Measurements from ENCODE around the gene ALDH5A1.

GRCh38 chr6:24445704-24446103, 49.1 kb upstream of the ALDH5A1 start:
- TF ChIP-seq CTCF (conservative IDR thresholded peaks at IDR 0.05) (no peak), ZFX (IDR thresholded peaks at IDR 0.05) (no peak)
